NB4 (cell line): Measurements from ENCODE around the gene FAM3B.

Source experiments
- DNase-seq: peaks from one replicate; pipeline ENCODE4 v3.0.0; 2010; ENCODE audit warnings: low read depth
- H3K4me3 ChIP-seq: one replicate; pipeline ENCODE4 v1.5.1; 2011; ENCODE audit warnings: mild to moderate bottlenecking, low read depth, low read length, moderate library complexity
- MAX ChIP-seq: IDR thresholded peaks from 2 replicates; pipeline ENCODE4 v1.6.1; 2011; ENCODE audit warnings: low read depth, low read length
- MYC ChIP-seq: IDR thresholded peaks from 2 replicates; pipeline ENCODE4 v1.6.1; 2011; ENCODE audit warnings: low read depth, low read length
- POLR2A ChIP-seq: IDR thresholded peaks from 2 replicates; pipeline ENCODE4 v1.6.1; 2011; ENCODE audit warnings: mild to moderate bottlenecking; ENCODE audit not compliant: insufficient read length; ENCODE audit errors: extremely low read depth
- TF ChIP-seq, protein P1 (sequence below): IDR thresholded peaks from one replicate; pipeline ENCODE4 v1.5.1; 2012; ENCODE audit warnings: low read depth, low read length

The FAM3B gene

GRCh38 chr21:41387824-41388223 is 71.2 kb downstream of the FAM3B start:
- no peak overlapping the region for H3K4me3 ChIP-seq
- TF ChIP-seq MAX (no peak), MYC (no peak), POLR2A (no peak)
- TF ChIP-seq, protein P1, sequence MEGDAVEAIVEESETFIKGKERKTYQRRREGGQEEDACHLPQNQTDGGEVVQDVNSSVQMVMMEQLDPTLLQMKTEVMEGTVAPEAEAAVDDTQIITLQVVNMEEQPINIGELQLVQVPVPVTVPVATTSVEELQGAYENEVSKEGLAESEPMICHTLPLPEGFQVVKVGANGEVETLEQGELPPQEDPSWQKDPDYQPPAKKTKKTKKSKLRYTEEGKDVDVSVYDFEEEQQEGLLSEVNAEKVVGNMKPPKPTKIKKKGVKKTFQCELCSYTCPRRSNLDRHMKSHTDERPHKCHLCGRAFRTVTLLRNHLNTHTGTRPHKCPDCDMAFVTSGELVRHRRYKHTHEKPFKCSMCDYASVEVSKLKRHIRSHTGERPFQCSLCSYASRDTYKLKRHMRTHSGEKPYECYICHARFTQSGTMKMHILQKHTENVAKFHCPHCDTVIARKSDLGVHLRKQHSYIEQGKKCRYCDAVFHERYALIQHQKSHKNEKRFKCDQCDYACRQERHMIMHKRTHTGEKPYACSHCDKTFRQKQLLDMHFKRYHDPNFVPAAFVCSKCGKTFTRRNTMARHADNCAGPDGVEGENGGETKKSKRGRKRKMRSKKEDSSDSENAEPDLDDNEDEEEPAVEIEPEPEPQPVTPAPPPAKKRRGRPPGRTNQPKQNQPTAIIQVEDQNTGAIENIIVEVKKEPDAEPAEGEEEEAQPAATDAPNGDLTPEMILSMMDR = no peak
- DNase-seq = no peak

DNA sequence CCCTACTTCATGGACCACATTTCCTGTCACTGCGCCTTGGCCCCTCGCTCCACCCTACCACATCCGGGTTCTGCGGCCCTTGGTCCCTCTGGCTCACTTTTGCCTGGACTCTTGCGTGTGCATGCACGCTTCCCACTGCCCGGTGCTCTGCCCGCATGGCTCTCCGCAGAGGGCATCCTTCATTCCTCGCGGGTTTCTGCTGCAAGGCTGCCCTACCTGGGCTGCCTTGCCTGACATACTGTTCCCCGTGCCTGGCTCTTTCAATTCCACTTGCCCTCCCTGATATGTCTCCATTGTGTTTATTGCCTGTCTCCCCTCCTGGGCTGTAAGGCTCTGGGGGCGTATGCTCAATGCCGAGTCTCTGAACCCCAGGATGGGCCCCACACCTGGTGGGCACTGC is 71.7 kb downstream of the FAM3B start:
- TF ChIP-seq MAX (no peak), POLR2A (no peak), MYC (no peak)
- TF ChIP-seq, protein P1 = no peak
- no peak overlapping the region for H3K4me3 ChIP-seq
- no peak for DNase-seq

- H3K4me3 ChIP-seq = no peak overlapping the region
- TF ChIP-seq MAX (no peak), MYC (no peak), POLR2A (no peak)
- TF ChIP-seq, protein P1 = no peak
- no peak for DNase-seq
Observed at GRCh38 chr21:41390043-41390639, 73.5 kb downstream of the FAM3B start.

DNA sequence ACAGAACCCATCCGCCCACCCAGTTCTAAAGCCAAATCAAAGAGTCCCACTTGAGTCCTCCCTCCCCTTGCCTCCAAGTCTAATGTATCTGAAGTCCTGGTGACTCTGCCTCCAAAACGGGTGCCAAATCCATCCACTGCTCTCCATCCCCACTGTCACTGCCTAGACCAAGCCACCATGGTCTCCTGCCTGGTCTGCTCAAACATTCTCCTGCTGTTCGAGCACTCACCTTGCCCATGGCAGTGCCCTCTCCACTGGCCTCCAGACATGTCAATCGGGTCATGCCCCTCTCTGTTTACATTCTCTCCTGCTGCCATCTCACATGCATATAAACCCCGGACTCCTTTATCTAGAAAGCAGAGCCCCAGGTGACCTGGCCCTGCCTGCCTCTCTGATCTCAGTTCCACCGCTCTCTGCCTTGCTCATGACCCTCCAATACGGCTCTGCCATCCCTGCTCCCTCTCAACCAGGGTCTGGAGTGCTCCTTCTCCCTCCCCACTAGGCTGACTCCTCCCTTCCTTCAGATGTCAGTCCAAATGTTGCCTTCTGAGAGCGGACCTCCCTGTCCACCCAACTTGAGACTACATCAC is 77.4 kb downstream of the FAM3B start:
- no peak for TF ChIP-seq MYC
- TF ChIP-seq, protein P1 = no peak
- TF ChIP-seq MAX = no peak
- TF ChIP-seq POLR2A = no peak
- H3K4me3 ChIP-seq = no peak overlapping the region
- DNase-seq = no peak

GRCh38 chr21:41396558-41397075 is 80.0 kb downstream of the FAM3B start:
- H3K4me3 ChIP-seq = peak overlapping the region; percentile 0
- TF ChIP-seq MYC = no peak
- TF ChIP-seq POLR2A = no peak
- TF ChIP-seq MAX = no peak
- TF ChIP-seq, protein P1 = no peak
- peak; percentile 91 for DNase-seq
